Loucy (cell line): ENCODE results near the gene PRKAB1.

Source experiments
- H2AFZ ChIP-seq: fragments of 200-600 bp; sonication (generic); 2 replicates; pipeline ENCODE4 v1.6.0; 2016; ENCODE audit warnings: antibody characterized with exemption, mild to moderate bottlenecking, low read length, moderate library complexity
- H3F3A ChIP-seq: fragments of 200-600 bp; 2 replicates; pipeline ENCODE4 v1.6.0; 2016; ENCODE audit warnings: antibody characterized with exemption, low read depth, mild to moderate bottlenecking
- H3K27me3 ChIP-seq: fragments of 200-600 bp; sonication (generic); 2 replicates; pipeline ENCODE4 v1.6.1; 2014; ENCODE audit warnings: low read length, mild to moderate bottlenecking; ENCODE audit not compliant: insufficient read depth, poor library complexity, severe bottlenecking
- H3K36me3 ChIP-seq: fragments of 200-600 bp; sonication (generic); 2 replicates; pipeline ENCODE4 v1.6.1; 2016; ENCODE audit warnings: low read length; ENCODE audit not compliant: insufficient read depth
- H3K4me1 ChIP-seq: fragments of 200-600 bp; sonication (generic); 2 replicates; pipeline ENCODE4 v1.5.1; 2014; ENCODE audit warnings: low read length, mild to moderate bottlenecking; ENCODE audit not compliant: insufficient read depth, poor library complexity, severe bottlenecking
- H3K4me2 ChIP-seq: fragments of 200-600 bp; sonication (generic); 2 replicates; pipeline ENCODE4 v1.6.0; 2014; ENCODE audit warnings: antibody characterized with exemption, low read length, low read depth, mild to moderate bottlenecking; ENCODE audit not compliant: poor library complexity, severe bottlenecking
- H3K4me3 ChIP-seq: fragments of 200-600 bp; sonication (generic); 2 replicates; pipeline ENCODE4 v1.5.1; 2014; ENCODE audit warnings: low read length, mild to moderate bottlenecking, mixed read lengths; ENCODE audit not compliant: poor library complexity, severe bottlenecking
- H3K79me2 ChIP-seq: fragments of 200-600 bp; sonication (generic); 2 replicates; pipeline ENCODE4 v1.6.1; 2014; ENCODE audit warnings: low read length; ENCODE audit not compliant: insufficient read depth
- H3K9ac ChIP-seq: fragments of 200-600 bp; sonication (generic); 2 replicates; pipeline ENCODE4 v1.6.0; 2014; ENCODE audit warnings: mild to moderate bottlenecking, low read depth, low read length, moderate library complexity; ENCODE audit not compliant: poor library complexity, severe bottlenecking
- H3K9me2 ChIP-seq: fragments of 200-600 bp; sonication (generic); replicated peaks from 2 replicates; pipeline ENCODE4 v1.6.1; 2016; ENCODE audit warnings: low read depth, low read length, mixed read lengths
- H3K9me3 ChIP-seq: fragments of 200-600 bp; sonication (generic); 2 replicates; pipeline ENCODE4 v1.6.1; 2014; ENCODE audit warnings: mild to moderate bottlenecking, antibody characterized with exemption, low read length, low read depth; ENCODE audit not compliant: insufficient read depth
- H4K20me1 ChIP-seq: fragments of 200-600 bp; sonication (generic); 2 replicates; pipeline ENCODE4 v1.6.0; 2014; ENCODE audit warnings: antibody characterized with exemption, low read length, mild to moderate bottlenecking; ENCODE audit not compliant: insufficient read depth, poor library complexity, severe bottlenecking
- CTCF ChIP-seq: fragments of 200-600 bp; sonication (generic); conservative IDR thresholded peaks from 2 replicates; pipeline ENCODE4 v1.5.1; 2014; ENCODE audit warnings: mild to moderate bottlenecking, antibody characterized with exemption, low read length
- EZH2phosphoT487 ChIP-seq: fragments of 200-600 bp; IDR thresholded peaks from 2 replicates; pipeline ENCODE4 v1.6.1; 2018; ENCODE audit warnings: antibody characterized with exemption, mild to moderate bottlenecking, moderate library complexity, borderline replicate concordance

PRKAB1 gene

GRCh38 chr12:119621878-119622277, 46.1 kb upstream of the PRKAB1 start:
- H2AFZ ChIP-seq, result no peak overlapping the region
- no peaks in the 10 kb centered on the region for H3K9me2 ChIP-seq
- no peak overlapping the region for H3K9ac ChIP-seq
- H3K9me3 ChIP-seq, result no peaks in the 10 kb centered on the region; the same call in 1 of the 2 replicates
- no peaks in the 10 kb centered on the region for H4K20me1 ChIP-seq
- H3K27me3 ChIP-seq, result no peaks in the 10 kb centered on the region
- no peaks in the 10 kb centered on the region for H3K4me1 ChIP-seq
- H3K4me3 ChIP-seq, result no peak overlapping the region
- TF ChIP-seq CTCF (no peak), EZH2phosphoT487 (no peak)
- no peaks in the 10 kb centered on the region for H3K79me2 ChIP-seq
- H3K4me2 ChIP-seq, result no peak overlapping the region
- H3K36me3 ChIP-seq, result no peaks in the 10 kb centered on the region
- H3F3A ChIP-seq, result no peaks in the 10 kb centered on the region

GRCh38 chr12:119624966-119625365, 43.0 kb upstream of the PRKAB1 start:
- TF ChIP-seq CTCF (no peak), EZH2phosphoT487 (no peak)
- no peaks in the 10 kb centered on the region for H3K36me3 ChIP-seq
- H3K9ac ChIP-seq, result no peak overlapping the region
- H3F3A ChIP-seq, result no peaks in the 10 kb centered on the region
- H3K9me3 ChIP-seq, result no peaks in the 10 kb centered on the region
- no peaks in the 10 kb centered on the region for H3K27me3 ChIP-seq
- no peak overlapping the region for H3K4me2 ChIP-seq
- H2AFZ ChIP-seq, result no peak overlapping the region
- no peaks in the 10 kb centered on the region for H3K79me2 ChIP-seq
- H3K4me3 ChIP-seq, result no peak overlapping the region
- H3K9me2 ChIP-seq, result no peaks in the 10 kb centered on the region
- no peaks in the 10 kb centered on the region for H4K20me1 ChIP-seq
- no peaks in the 10 kb centered on the region for H3K4me1 ChIP-seq

GRCh38 chr12:119627019-119627643, 40.8 kb upstream of the PRKAB1 start:
- Histone ChIP-seq H3K9ac (no peak overlapping the region), H2AFZ (no peak overlapping the region), H3K79me2 (no peaks in the 10 kb centered on the region), H3K9me2 (no peaks in the 10 kb centered on the region), H3K36me3 (no peaks in the 10 kb centered on the region), H3F3A (no peaks in the 10 kb centered on the region), H3K9me3 (no peaks in the 10 kb centered on the region), H3K27me3 (no peaks in the 10 kb centered on the region), H3K4me3 (no peak overlapping the region), H4K20me1 (no peaks in the 10 kb centered on the region), H3K4me2 (no peak overlapping the region), H3K4me1 (no peaks in the 10 kb centered on the region)
- no peak for TF ChIP-seq EZH2phosphoT487

GRCh38 chr12:119627686-119628085, 40.2 kb upstream of the PRKAB1 start:
- TF ChIP-seq CTCF (no peak), EZH2phosphoT487 (no peak)
- no peaks in the 10 kb centered on the region for H3K9me2 ChIP-seq
- no peaks in the 10 kb centered on the region for H3K9me3 ChIP-seq
- no peaks in the 10 kb centered on the region for H3K79me2 ChIP-seq
- no peaks in the 10 kb centered on the region for H3F3A ChIP-seq
- no peak overlapping the region for H3K9ac ChIP-seq
- H3K27me3 ChIP-seq, result no peaks in the 10 kb centered on the region
- H3K36me3 ChIP-seq, result no peaks in the 10 kb centered on the region
- H3K4me3 ChIP-seq, result no peak overlapping the region
- no peaks in the 10 kb centered on the region for H3K4me1 ChIP-seq
- H3K4me2 ChIP-seq, result no peak overlapping the region
- H2AFZ ChIP-seq, result no peak overlapping the region
- H4K20me1 ChIP-seq, result no peaks in the 10 kb centered on the region
